Stimulated activated CD4-positive, alpha-beta T cell treated with anti-CD3 and anti-CD28 coated beads, Interleukin-2, amount 100 ng/mL, for 4 hours (primary cell): Measurements from ENCODE around the gene ESRP2.

Source experiments
- DNase-seq: peaks from one replicate; pipeline ENCODE4 v3.0.0-alpha.2; 2020; ENCODE audit warnings: low read depth

The ESRP2 gene

GRCh38 chr16:68217506-68217905 lies 18.4 kb downstream of the ESRP2 start:
- no peak for DNase-seq

- DNase-seq = no peak
Observed at GRCh38 chr16:68216240-68216639, 19.7 kb downstream of the ESRP2 start.

- no peak for DNase-seq
Observed at GRCh38 chr16:68215302-68215701, 20.6 kb downstream of the ESRP2 start.

- no peak for DNase-seq
Observed at GRCh38 chr16:68214726-68215125, 21.2 kb downstream of the ESRP2 start.

GRCh38 chr16:68206245-68206644 lies 29.7 kb downstream of the ESRP2 start:
- no peak for DNase-seq

GRCh38 chr16:68202091-68202519 lies 33.8 kb downstream of the ESRP2 start:
- no peak for DNase-seq

GRCh38 chr16:68200088-68200783 lies 35.7 kb downstream of the ESRP2 start:
- DNase-seq = no peak

GRCh38 chr16:68197250-68197649 lies 38.7 kb downstream of the ESRP2 start:
- DNase-seq = no peak

- DNase-seq = no peak
Observed at GRCh38 chr16:68194251-68194650, 41.7 kb downstream of the ESRP2 start.

GRCh38 chr16:68190736-68191510 lies 45.0 kb downstream of the ESRP2 start:
- DNase-seq = no peak

GRCh38 chr16:68190081-68190480 lies 45.8 kb downstream of the ESRP2 start:
- no peak for DNase-seq

GRCh38 chr16:68188170-68188569 lies 47.8 kb downstream of the ESRP2 start:
- no peak for DNase-seq

GRCh38 chr16:68187505-68187904 lies 48.4 kb downstream of the ESRP2 start:
- no peak for DNase-seq

- no peak for DNase-seq
Observed at GRCh38 chr16:68186877-68187276, 49.0 kb downstream of the ESRP2 start.

- DNase-seq = no peak
Observed at GRCh38 chr16:68183046-68183445, 52.9 kb downstream of the ESRP2 start.

GRCh38 chr16:68179855-68180254 lies 56.1 kb downstream of the ESRP2 start:
- no peak for DNase-seq

GRCh38 chr16:68179196-68179795 lies 56.6 kb downstream of the ESRP2 start:
- no peak for DNase-seq
